HL-60/S4 (cell line): ENCODE measurements around the gene CHST2.

Source experiments
- in situ Hi-C: fragments of 300-500 bp; cut with MboI; formaldehyde crosslinking; loops from 2 replicates; pipeline ENCODE4 v1.14.3; 2022; ENCODE audit warnings: low sequenced_read_pairs

The CHST2 gene

DNA sequence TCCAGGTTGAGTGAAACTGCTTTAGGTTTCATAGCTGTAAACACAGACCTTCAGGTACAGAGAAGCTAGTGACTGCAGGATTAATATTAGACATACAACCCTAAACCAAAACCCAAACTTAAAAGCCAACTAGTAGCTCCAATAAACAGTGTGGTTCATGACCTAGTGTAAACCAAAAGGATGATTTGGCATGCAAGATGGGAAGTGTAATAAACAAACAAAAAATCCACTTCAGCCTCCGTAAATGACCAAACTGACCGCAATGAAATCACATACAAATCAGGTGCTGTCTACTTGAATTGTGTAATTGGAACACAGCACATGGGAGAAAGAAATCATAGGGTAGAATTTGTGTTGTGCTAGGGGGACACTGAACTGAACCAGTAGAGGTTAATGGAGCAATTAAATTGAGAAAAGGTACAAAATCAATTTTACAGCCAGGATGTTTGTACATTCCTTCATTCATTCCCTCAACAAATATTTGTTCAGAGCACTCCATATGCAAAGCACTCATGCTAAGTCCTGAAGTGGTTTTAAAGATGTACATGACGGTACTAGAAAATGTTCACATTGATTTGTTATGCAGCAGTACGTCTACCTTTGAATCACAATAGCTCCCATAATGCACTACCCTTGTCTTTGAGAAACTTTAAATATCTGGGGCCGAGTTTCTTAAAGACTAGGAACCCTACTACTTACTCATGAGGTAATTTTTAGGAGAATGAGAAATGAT, 21.4 kb upstream of the CHST2 start:
- in situ Hi-C loops: no loop called here

DNA sequence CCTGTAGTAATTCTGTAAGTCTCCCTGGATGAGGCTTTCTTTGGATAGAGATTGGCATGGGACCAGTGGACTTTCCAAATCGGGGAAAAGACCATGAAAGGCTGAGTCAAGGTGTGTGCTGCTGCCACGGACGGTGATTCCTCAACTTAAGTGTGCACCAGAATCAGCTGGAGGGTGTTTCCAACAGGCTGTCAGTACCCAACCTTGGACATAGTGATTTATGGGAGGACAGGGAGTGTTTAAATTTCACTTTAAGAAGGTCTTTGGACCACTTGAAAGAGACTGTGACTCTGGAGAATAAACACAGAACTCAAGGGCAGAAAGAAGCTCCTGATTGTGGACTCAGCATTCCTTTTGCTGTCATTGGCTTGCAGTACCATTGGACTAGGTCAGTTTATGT, 20.4 kb upstream of the CHST2 start:
- in situ Hi-C loops: no loop called here

DNA sequence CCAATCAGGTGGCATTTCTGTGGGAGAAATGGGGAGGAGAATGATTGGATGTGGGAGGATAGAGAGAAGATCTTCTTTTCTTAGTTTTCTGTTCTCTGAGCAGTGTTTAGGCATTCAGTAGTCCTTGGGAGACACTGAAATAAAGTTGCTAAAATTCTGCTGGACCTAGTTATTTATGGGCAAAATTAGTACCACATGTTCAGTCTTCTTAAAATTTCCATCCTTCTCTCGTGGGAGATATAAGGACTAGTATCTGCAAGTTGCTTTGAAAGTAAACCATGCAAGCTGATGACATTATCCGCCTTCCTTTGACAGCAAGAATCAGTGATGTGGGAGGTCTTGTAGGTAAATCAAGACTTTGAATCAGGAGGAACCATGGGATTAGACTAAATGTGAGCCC, 19.9 kb upstream of the CHST2 start:
- in situ Hi-C loops: no loop called here

DNA sequence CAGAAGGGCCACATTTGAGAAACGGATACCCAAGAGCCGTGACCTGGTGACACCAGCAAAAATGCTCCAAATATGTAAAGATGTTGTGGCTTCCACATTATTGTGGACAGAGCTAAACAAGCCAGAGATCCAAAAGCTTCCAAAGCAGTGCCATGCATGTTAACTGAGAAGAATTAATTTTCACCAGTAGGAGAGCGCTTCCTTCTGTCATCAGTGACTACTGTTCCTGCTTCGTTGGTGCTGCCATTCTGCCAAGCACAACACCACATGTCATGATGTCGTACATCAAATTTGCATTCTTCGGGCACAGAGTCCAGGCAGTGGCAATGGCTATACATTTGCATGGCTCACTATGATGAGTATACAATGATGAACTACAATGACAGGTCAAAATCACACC, 19.1 kb upstream of the CHST2 start:
- in situ Hi-C loops: no loop called here

DNA sequence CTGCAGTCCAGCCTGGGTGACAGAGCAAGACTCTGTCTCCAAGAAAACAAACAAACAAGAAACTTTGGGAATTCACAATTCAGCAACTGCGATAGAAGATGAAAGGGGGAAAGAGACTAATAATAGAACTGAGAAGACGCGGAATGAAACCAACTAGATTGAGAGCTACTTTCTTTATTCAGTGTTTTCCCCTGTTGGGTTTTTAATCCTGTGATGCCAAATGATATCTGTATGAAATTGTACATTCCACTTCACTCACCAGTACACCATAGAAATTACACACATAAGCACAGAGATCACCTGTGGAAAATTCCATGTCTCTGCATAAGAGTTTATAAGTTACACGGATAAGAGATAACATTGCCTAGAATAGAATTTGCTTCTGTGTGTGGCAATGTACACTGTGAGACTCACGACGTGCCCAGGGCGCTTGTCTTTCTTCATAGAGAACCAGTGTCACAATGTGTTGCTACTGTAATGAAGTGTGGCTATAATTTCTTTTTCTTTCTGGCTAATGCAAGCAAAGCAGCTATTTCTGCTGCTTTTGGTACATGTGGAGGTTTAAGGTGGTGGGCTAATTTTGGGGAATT, 17.7 kb upstream of the CHST2 start:
- in situ Hi-C loops: no loop called here

DNA sequence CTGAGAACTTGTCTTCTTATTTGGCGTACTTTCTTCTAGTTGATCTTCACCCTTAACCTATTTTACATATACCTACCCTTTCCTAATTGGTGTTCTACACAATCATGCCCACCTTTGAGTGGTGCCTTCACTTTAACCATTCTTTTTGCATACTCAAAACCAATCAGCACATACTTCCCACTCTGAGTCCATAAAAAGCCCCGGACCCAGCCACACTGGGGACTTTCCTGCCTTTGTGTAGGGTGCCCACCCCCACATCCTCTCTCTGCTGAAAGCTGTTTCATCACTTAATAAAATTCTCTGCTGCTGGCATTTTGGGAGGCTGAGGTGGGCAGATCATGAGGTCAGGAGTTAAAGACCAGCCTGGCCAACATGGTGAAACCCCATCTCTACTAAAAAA, 15.9 kb upstream of the CHST2 start:
- in situ Hi-C loops: no loop called here

DNA sequence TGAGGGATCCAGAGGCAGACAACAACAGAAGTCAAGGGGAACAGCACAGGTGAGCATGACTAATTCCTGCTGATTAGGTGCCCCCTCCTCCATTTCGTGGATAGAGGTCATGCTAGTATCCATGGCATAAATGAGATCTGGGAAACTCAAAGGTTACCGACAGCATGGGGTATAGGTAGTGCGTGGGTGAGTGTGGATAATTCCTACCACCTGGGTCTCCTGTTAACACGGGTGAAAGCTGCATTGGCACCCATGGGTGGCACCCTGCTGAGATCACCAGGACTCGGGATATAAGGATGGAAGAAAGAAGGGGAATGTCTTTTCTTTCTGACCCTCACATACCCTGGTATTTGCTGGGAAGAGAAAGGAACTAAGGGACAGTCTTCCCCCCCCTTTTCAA, 14.4 kb upstream of the CHST2 start:
- in situ Hi-C loops: no loop called here

DNA sequence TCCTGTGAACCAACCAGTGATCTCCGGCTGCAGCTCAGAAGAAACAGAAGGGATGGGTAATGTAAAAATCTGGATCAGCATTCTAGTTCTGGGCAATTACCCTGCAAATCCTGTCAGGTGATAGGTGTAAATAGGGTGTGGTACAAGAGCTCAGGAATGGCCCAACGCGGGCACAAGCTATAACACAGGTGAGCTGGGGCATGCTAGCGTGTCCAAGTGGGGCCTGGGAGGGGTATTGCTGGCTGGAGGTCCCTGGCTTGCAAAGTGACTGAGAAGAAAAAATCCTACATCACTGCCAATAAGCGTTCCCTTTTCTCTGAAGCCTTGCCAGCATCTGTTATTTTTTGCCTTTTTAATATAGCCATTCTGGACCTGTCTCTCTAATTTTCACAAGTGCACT, 9.7 kb upstream of the CHST2 start:
- in situ Hi-C loops: no loop called here

DNA sequence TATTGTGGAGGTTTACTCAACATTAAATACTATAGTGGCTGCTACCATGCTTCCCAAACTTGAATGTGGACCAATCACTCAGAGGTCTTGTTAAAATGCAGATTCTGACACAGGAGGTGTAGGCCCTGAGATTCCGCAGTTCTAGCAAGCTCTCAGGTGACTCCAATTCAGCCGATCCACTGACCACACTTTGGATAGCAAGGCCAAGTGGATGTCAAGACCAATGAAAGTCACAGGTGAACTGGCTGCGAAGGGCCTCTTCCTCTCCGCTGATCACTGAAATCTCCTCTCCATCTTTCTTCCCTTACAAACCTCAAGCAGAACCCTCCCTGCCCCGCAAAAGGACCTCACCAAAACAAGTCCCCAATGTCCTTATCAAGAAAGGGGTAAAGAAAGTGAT, 9.2 kb upstream of the CHST2 start:
- in situ Hi-C loops: no loop called here

DNA sequence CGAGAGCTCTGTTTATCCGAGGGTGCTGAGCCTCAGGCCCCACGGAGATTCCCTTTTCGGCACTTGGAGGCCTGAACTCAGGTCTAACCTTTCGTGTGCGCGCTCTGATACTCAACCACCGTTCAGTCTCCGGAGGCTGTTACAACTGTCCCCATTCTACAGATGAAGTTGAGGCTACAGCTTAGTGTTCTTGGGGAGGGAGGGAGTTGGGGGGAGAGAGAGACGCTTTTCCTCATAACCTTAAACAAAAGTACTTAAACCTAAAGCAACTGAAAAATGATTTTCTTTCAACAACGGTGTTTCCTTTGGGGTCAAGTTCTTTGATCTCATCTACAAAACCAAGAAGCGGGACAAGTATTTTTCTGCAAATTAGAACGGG, 952 bp upstream of the CHST2 start:
- in situ Hi-C loops: no loop called here

DNA sequence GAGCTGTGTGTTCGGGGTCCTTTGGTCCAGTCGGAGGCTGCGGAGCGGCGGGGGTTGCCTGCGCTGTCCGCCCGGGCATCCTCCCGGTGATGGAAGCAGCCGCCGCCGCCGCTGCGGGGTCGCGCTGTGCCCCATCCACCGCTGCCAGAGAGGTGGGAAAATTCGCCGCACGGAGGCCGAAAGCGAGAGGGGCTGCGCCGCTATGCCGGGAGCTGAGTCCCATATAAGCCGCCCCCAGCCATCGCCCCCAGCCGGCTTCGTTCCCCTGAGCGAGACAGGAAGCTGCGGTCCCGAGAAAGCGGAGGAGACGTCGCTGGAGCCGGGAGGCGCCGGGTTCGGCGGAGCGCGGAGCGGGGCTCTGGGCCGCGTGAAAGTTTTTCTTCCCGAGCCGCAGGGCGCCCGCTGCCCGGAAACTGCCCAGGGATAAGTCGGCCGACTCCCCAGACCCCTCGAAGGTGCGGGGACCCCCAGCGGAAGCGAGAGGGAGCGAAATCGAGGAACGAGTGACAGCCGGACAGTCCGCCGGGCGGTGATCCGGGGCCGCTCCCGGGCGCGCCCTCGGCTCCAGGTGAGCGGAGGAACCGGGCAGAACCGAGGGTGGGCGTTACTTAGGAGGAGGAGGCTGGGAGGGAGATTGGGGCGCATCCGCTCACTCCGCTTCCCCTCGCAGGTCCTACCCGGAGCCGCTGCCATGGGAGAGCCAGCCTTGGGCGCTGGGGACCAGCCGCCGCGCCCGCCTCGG, 574 bp downstream of the CHST2 start:
- in situ Hi-C loops: no loop called here

DNA sequence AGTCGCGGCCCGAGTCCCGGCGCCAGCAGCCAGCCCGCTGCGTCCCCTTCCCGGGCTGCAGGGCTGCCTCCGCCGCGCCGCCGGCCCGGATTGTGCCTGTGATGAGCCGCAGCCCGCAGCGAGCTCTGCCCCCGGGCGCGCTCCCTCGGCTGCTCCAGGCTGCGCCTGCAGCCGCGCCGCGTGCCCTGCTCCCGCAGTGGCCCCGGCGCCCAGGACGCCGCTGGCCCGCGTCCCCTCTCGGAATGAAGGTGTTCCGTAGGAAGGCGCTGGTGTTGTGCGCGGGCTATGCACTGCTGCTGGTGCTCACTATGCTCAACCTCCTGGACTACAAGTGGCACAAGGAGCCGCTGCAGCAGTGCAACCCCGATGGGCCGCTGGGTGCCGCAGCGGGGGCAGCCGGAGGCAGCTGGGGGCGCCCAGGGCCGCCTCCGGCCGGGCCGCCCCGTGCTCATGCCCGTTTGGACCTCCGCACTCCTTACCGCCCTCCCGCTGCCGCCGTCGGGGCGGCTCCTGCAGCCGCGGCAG, 1.2 kb downstream of the CHST2 start:
- in situ Hi-C loops: no loop called here

DNA sequence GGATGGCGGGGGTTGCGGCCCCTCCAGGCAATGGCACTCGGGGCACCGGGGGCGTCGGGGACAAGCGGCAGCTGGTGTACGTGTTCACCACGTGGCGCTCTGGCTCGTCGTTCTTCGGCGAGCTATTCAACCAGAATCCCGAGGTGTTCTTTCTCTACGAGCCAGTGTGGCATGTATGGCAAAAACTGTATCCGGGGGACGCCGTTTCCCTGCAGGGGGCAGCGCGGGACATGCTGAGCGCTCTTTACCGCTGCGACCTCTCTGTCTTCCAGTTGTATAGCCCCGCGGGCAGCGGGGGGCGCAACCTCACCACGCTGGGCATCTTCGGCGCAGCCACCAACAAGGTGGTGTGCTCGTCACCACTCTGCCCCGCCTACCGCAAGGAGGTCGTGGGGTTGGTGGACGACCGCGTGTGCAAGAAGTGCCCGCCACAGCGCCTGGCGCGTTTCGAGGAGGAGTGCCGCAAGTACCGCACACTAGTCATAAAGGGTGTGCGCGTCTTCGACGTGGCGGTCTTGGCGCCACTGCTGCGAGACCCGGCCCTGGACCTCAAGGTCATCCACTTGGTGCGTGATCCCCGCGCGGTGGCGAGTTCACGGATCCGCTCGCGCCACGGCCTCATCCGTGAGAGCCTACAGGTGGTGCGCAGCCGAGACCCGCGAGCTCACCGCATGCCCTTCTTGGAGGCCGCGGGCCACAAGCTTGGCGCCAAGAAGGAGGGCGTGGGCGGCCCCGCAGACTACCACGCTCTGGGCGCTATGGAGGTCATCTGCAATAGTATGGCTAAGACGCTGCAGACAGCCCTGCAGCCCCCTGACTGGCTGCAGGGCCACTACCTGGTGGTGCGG, 1.9 kb downstream of the CHST2 start:
- in situ Hi-C loops: no loop called here

DNA sequence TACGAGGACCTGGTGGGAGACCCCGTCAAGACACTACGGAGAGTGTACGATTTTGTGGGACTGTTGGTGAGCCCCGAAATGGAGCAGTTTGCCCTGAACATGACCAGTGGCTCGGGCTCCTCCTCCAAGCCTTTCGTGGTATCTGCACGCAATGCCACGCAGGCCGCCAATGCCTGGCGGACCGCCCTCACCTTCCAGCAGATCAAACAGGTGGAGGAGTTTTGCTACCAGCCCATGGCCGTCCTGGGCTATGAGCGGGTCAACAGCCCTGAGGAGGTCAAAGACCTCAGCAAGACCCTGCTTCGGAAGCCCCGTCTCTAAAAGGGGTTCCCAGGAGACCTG, 2.5 kb downstream of the CHST2 start:
- in situ Hi-C loops: no loop called here

DNA sequence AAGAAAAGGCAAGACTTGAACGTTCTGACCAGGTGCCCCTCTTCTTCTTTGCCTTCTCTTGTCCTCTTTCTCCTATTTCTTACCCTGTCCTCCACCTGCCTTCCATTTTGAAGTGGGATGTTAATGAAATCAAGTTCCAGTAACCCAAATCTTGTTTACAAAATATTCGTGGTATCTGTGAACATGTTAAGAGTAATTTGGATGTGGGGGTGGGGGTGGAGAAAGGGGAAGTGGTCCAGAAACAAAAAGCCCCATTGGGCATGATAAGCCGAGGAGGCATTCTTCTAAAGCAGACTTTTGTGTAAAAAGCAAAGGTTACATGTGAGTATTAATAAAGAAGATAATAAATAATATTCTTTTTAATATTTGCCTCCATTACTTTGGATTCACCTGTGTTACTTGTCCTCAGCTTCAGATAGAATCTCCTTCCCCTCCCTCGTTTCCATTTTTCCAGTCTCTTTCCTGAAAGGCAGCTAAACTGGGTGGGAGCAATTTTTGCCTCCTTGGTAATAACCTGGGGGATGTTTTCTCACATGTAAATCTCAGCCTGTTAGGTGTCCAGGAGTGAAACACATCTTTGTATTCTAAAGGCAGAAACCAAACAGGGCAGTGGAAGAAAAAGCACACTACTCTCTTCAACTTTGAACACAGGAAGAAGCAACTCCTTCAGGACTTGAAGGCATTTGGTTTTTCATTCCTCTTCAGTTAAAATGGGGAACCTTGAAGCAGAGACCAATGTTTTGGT, 3.2 kb downstream of the CHST2 start:
- in situ Hi-C loops: no loop called here

DNA sequence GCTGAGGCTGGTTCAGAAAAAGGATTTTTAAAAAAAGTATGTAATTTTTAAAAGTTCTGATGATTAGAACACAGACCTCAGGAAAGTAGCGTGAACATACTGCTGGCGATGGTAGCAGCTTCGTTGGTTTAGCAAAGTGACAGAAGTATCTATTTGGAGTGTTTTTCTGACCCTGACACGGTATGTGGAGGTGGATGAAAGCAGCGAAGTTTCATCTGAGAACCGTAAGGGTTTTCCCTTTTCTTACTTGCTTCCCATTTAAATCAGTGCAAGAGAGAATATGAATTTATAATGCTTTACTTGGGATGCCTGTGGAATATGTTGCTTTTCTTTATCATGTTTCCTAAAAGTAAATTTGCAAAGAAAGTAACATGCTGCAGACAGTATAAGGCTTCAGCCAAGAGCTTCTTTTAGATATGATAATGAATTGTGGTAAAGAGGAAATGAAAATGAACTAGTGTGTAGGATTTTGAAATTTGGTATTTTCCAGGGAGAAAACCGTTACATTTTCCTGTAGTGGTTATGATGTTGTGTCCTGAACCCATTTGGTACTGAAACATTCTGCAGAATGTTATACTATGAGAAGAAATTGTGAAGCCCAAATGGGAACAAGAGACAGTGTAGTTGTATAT, 3.9 kb downstream of the CHST2 start:
- in situ Hi-C loops: no loop called here

DNA sequence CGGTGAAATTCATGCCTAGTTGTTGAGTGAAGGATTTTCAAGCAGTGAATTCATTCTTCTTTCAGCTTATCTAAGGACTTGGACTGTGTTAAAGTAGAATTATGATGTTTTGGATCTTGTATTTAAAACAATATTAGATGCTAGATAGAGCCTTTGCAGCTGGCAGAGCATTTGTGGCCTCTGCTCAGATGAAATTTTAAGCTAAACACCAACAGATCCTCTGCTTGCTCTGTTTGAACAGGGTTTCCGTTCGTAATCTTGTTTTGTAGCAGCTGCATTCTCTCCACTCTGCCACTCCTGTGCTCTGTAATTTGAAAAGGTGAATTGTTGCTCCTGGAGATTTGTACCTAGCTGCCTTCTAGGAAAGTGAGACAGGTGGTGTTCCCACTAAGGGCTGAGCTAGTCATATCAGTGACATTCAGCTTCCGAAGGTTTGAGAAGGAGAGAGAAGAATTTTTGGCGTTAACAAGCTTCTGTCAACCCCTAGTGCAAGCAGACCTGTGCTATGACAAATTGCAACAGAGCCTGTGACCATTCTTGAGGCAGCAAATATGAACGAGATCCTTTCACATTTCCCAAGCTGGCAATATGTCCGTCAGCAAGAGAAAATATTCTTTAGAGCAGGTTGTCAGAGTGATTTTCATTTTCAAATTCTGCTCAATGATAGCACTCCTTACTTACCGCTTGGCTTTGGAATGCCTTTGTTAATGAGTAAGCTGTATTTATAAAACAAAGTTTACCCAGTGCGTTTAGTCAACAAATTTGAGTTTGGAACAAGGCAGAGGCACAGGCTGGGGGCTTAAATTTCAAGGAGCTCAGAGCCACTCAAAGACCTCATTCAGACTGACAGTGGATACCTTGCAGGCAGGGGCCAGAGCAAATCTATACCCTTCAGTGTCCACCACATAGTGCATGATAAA, 5.3 kb downstream of the CHST2 start:
- in situ Hi-C loops: no loop called here

DNA sequence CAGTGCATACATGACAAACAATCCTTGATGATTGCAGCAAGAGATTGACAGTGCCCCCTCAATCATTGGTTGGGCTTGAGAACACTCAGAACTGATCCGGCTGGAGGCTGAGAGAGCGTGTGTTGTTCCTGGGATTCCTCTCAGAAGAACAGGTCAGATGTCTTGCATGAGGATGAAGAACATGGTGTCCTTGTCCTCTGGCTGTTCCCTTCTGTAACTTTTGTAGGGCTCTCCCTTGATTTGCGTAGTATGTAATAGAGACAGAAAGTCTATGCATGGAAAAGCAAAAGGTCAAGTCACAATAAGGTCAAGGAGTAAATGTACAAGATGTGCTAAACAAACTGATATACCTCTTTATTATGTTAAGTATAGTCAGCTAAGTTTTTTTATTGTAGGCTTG, 8.2 kb downstream of the CHST2 start:
- in situ Hi-C loops: no loop called here
